Measurements from ENCODE around the gene GABARAP. TPM values are rescaled to one million over a fixed set of nuclear protein-coding genes. Genes with fewer than 3 reads are reported as not detected.

GABARAP gene
- total and polyA plus RNA-seq, 5 experiments from 2014 or later = 268 to 964 (median 799) TPM

- peak overlapping the region; percentile 85 to 98 (median 93) for H3K4me3 Mint-ChIP-seq
- H3K36me3 Mint-ChIP-seq = peaks cover 0 to 2% (median 0%) of the 10 kb centered on the region in 3 donors
- POLR2A ChIA-PET = interaction anchor here (0.7 to 14.0 kb wide), 9 partner anchors 9 to 473 kb away, joined by 3 to 371 read pairs (median 4); partner anchors contain the start of genes CTDNEP1, DVL2, ELP5 and GABARAP
- H3K27ac Mint-ChIP-seq = peak overlapping the region; percentile 95 to 100 (median 99)
- H3K9me3 Mint-ChIP-seq = no peaks in the 10 kb centered on the region
- H3K27me3 Mint-ChIP-seq = peaks cover 0 to 2% (median 0%) of the 10 kb centered on the region in 5 donors
- DNase-seq (peak in 5 of 10 donors; percentile 55 to 86 (median 81)), ATAC-seq (peak; percentile 3 to 13)
- peaks cover 39 to 60% (median 57%) of the 10 kb centered on the region in 4 donors for H3K4me1 Mint-ChIP-seq
These were observed 28.4 kb downstream of the GABARAP start for GRCh38 chr17:7213895-7214299.

GRCh38 chr17:7211491-7212273 is 30.6 kb downstream of the GABARAP start:
- Mint-ChIP-seq H3K27me3 (peaks cover 0 to 2% (median 0%) of the 10 kb centered on the region in 5 donors), H3K27ac (peak overlapping the region in 6 of 10 donors; percentile 11 to 91 (median 26)), H3K4me3 (peak overlapping the region in 2 of 10 donors; percentile 6 to 12), H3K9me3 (no peaks in the 10 kb centered on the region), H3K36me3 (peaks cover 0 to 2% (median 0%) of the 10 kb centered on the region in 3 donors), H3K4me1 (peaks cover 36 to 46% (median 43%) of the 10 kb centered on the region in 4 donors)
- no peak for DNase-seq
- no peak for ATAC-seq
- POLR2A ChIA-PET = no interaction called here

- POLR2A ChIA-PET = interaction anchor here (0.6 to 1.1 kb wide), 2 partner anchors 30 to 31 kb away, joined by 4 to 6 read pairs; partner anchors contain the start of gene PHF23
- H3K36me3 Mint-ChIP-seq = peaks cover 0 to 2% (median 0%) of the 10 kb centered on the region in 3 donors
These were observed 33.3 kb downstream of the GABARAP start for GRCh38 chr17:7208754-7209460.

GRCh38 chr17:7208027-7208571 is 34.1 kb downstream of the GABARAP start:
- Mint-ChIP-seq H3K4me3 (no peak overlapping the region), H3K27me3 (no peaks in the 10 kb centered on the region)

More at GRCh38 chr17:7208754-7209460, 33.3 kb downstream of the GABARAP start:
- Mint-ChIP-seq H3K4me1 (peaks cover 37 to 50% (median 42%) of the 10 kb centered on the region in 4 donors), H3K27ac (peak overlapping the region in 8 of 10 donors; percentile 2 to 90 (median 61)), H3K4me3 (no peak overlapping the region), H3K9me3 (no peaks in the 10 kb centered on the region), H3K27me3 (no peaks in the 10 kb centered on the region)
- ATAC-seq = no peak
- no peak for DNase-seq

GRCh38 chr17:7207120-7208001 is 34.9 kb downstream of the GABARAP start:
- Mint-ChIP-seq H3K9me3 (no peaks in the 10 kb centered on the region), H3K4me1 (peaks cover 30 to 46% (median 36%) of the 10 kb centered on the region in 4 donors), H3K36me3 (peaks cover 0 to 2% (median 0%) of the 10 kb centered on the region in 3 donors), H3K27ac (peak overlapping the region; percentile 77 to 100 (median 98)), H3K4me3 (peak overlapping the region in 3 of 10 donors; percentile 12 to 30 (median 15)), H3K27me3 (no peaks in the 10 kb centered on the region)
- POLR2A ChIA-PET = interaction anchor here (0.7 to 2.0 kb wide), 3 partner anchors 27 to 35 kb away, joined by 3 to 8 read pairs (median 5); partner anchors contain the start of genes DVL2, GABARAP and PHF23
- ATAC-seq = no peak
- DNase-seq = no peak

More at GRCh38 chr17:7208027-7208571, 34.1 kb downstream of the GABARAP start:
- peaks cover 0 to 2% (median 0%) of the 10 kb centered on the region in 3 donors for H3K36me3 Mint-ChIP-seq
- POLR2A ChIA-PET = no interaction called here
- no peaks in the 10 kb centered on the region for H3K9me3 Mint-ChIP-seq
- ATAC-seq = no peak
- DNase-seq = no peak
- peak overlapping the region in 5 of 10 donors; percentile 2 to 90 (median 80) for H3K27ac Mint-ChIP-seq
- peaks cover 30 to 46% (median 37%) of the 10 kb centered on the region in 4 donors for H3K4me1 Mint-ChIP-seq

GRCh38 chr17:7205561-7205960 is 36.7 kb downstream of the GABARAP start:
- peak overlapping the region; percentile 88 to 100 (median 99) for H3K27ac Mint-ChIP-seq
- POLR2A ChIA-PET = interaction anchor here (1.3 to 3.6 kb wide), 4 partner anchors 9 to 37 kb away, joined by 3 to 20 read pairs (median 6); partner anchors contain the start of genes GABARAP and PHF23
- no peaks in the 10 kb centered on the region for H3K9me3 Mint-ChIP-seq
- H3K27me3 Mint-ChIP-seq = no peaks in the 10 kb centered on the region
- H3K36me3 Mint-ChIP-seq = peaks cover 0 to 7% (median 0%) of the 10 kb centered on the region in 3 donors
- DNase-seq (no peak), ATAC-seq (no peak)
- H3K4me1 Mint-ChIP-seq = peaks cover 27 to 39% (median 33%) of the 10 kb centered on the region in 4 donors
- peak overlapping the region; percentile 82 to 95 (median 90) for H3K4me3 Mint-ChIP-seq

- no peaks in the 10 kb centered on the region for H3K27me3 Mint-ChIP-seq
- peak; percentile 81 to 83 for ATAC-seq
These were observed 37.3 kb downstream of the GABARAP start for GRCh38 chr17:7204828-7205461.

GRCh38 chr17:7204336-7204735 is 37.9 kb downstream of the GABARAP start:
- Mint-ChIP-seq H3K9me3 (no peaks in the 10 kb centered on the region), H3K4me3 (peak overlapping the region; percentile 82 to 95 (median 90)), H3K27ac (peak overlapping the region; percentile 88 to 100 (median 99)), H3K36me3 (peaks cover 0 to 5% (median 0%) of the 10 kb centered on the region in 3 donors), H3K4me1 (peaks cover 24 to 35% (median 33%) of the 10 kb centered on the region in 4 donors), H3K27me3 (no peaks in the 10 kb centered on the region)
- ATAC-seq = no peak
- DNase-seq = peak in 4 of 10 donors; percentile 23 to 75 (median 30)
- POLR2A ChIA-PET = interaction anchor here (0.7 to 3.6 kb wide), 5 partner anchors 10 to 169 kb away, joined by 3 to 20 read pairs (median 3); partner anchors contain the start of genes PHF23 and SLC16A13

More at GRCh38 chr17:7204828-7205461, 37.3 kb downstream of the GABARAP start:
- Mint-ChIP-seq H3K4me1 (peaks cover 24 to 35% (median 33%) of the 10 kb centered on the region in 4 donors), H3K36me3 (peaks cover 0 to 5% (median 0%) of the 10 kb centered on the region in 3 donors), H3K27ac (peak overlapping the region; percentile 88 to 100 (median 99)), H3K4me3 (peak overlapping the region; percentile 82 to 95 (median 90)), H3K9me3 (no peaks in the 10 kb centered on the region)
- POLR2A ChIA-PET = interaction anchor here (0.7 to 3.6 kb wide), 6 partner anchors 10 to 170 kb away, joined by 3 to 20 read pairs (median 3); partner anchors contain the start of genes PHF23 and SLC16A13
- DNase-seq = peak; percentile 91 to 99 (median 98)

- H3K36me3 Mint-ChIP-seq = peaks cover 0 to 5% (median 0%) of the 10 kb centered on the region in 3 donors
- H3K4me1 Mint-ChIP-seq = peaks cover 24 to 35% (median 33%) of the 10 kb centered on the region in 4 donors
- H3K9me3 Mint-ChIP-seq = no peaks in the 10 kb centered on the region
- DNase-seq = no peak
- H3K27ac Mint-ChIP-seq = peak overlapping the region in 9 of 10 donors; percentile 88 to 100 (median 99)
- POLR2A ChIA-PET = interaction anchor here (0.7 to 3.6 kb wide), 2 partner anchors 11 to 18 kb away, joined by 3 to 20 read pairs; no protein-coding TSS in a partner anchor
- no peaks in the 10 kb centered on the region for H3K27me3 Mint-ChIP-seq
- H3K4me3 Mint-ChIP-seq = peak overlapping the region in 7 of 10 donors; percentile 26 to 89 (median 50)
- ATAC-seq = no peak
These were observed 38.9 kb downstream of the GABARAP start for GRCh38 chr17:7203391-7203790.

- POLR2A ChIA-PET = no interaction called here
- Mint-ChIP-seq H3K27ac (peak overlapping the region in 1 of 10 donors; percentile 29), H3K9me3 (no peaks in the 10 kb centered on the region), H3K27me3 (no peaks in the 10 kb centered on the region), H3K4me3 (no peak overlapping the region), H3K36me3 (peaks cover 0 to 23% (median 2%) of the 10 kb centered on the region in 3 donors), H3K4me1 (peaks cover 0 to 4% (median 0%) of the 10 kb centered on the region in 4 donors)
- no peak for DNase-seq
- no peak for ATAC-seq
These were observed 45.4 kb downstream of the GABARAP start for GRCh38 chr17:7196651-7197401.
